Stimulated activated CD8-positive, alpha-beta memory T cell treated with anti-CD3 and anti-CD28 coated beads, Interleukin-2, amount 100 ng/mL, for 48 hours (primary cell): ENCODE data around the gene STX8.
"Not testable (repeated sequence)": the region's sequence is repeated elsewhere in the genome, so short reads cannot be mapped to it uniquely, and the experiment has no call there.

Experiments
- DNase-seq, 2 donors: peaks; one replicate each; pipeline ENCODE4 v3.0.0-alpha.2; 2020; ENCODE audit warnings: low read depth in 2 of 2

Gene STX8

GRCh38 chr17:9575381-9576101 is at the start of gene STX8:
Gene STX8, minus strand, starts transcription at chr17:9575820. Its CDS starts 12 bp downstream, at chr17:9575808.
- DNase-seq = peak; percentile 75 to 83

DNA sequence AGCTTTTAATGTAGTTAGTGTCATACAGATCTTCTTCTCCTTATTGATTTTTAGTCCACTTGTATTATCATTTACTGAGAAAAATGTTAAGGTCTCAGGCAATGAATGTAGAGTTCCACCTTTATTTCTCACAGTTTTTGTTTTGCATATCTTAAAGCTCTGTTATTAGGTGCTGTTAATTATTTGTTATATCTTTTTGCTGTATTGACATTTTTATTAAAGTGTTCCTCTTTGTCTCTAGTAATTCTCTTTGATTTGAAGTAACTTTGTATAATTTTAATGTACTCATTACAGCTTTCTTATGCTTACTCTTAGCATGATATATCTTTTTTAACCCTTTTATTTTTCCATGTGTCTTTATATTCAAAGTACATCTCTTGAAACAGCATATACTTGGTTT is 47.3 kb upstream of the STX8 start:
- no peak for DNase-seq

GRCh38 chr17:9615486-9615885 is 39.9 kb upstream of the STX8 start:
- no peak for DNase-seq

- DNase-seq = no peak
These were observed 36.4 kb upstream of the STX8 start for GRCh38 chr17:9612006-9612405.

- DNase-seq = no peak
These were observed 35.9 kb upstream of the STX8 start for GRCh38 chr17:9611557-9611956.

DNA sequence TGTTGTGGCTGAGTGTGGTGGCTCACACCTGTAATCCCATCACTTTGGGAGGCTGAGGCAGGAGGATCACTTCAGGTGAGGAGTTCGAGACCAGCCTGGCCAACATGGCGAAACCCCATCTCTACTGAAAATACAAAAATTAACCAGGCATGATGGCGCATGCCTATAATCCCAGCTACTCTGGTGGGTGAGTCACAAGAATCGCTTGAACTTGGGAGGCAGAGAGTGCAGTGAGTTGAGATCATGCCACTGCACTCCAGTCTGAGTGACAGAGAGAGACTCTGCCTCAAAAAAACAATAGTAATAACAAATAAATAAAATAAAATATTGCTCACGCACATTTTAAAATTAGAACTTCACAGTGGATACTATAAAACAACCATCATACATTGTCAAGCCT is 31.4 kb upstream of the STX8 start:
- DNase-seq = not testable (repeated sequence)

DNA sequence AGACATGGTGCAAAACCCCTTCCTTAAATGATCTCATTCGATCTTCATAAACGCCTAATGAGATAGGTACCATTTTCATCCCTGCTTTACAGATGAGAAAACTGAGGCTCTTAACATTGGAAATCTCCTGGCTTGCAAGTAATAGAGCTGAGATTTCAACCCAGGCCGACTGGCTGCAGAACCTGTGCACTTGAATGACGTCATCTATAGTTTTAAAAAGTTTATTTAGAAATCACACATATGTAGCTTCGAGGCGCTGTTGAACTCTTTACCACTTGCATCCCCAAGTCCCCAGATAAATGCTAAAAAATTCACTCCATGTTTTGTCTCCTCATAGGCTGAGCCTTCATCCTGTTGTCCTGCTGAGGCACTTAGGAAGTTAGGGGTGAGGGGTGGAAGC is 30.8 kb upstream of the STX8 start:
- DNase-seq = no peak

GRCh38 chr17:9604583-9604982 is 29.0 kb upstream of the STX8 start:
- not testable (repeated sequence) for DNase-seq

DNA sequence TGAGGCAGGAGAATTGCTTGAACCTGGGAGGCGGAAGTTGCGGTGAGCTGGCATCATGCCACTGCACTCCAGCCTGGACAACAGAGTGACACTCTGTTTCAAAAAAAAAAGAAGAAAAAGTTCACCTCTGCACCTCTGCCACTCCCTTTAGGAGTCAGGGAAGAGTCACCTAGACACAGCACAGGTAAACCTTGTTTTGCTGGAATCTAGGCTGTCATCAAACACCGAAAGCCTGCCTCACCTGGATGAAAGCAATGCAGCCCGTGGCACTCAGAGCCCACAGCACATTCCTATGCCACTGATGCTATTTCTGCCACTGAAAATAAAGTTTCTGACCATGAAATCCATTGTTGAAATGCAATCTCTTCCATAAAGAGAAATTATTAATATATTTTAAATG is 23.0 kb upstream of the STX8 start:
- no peak for DNase-seq

DNA sequence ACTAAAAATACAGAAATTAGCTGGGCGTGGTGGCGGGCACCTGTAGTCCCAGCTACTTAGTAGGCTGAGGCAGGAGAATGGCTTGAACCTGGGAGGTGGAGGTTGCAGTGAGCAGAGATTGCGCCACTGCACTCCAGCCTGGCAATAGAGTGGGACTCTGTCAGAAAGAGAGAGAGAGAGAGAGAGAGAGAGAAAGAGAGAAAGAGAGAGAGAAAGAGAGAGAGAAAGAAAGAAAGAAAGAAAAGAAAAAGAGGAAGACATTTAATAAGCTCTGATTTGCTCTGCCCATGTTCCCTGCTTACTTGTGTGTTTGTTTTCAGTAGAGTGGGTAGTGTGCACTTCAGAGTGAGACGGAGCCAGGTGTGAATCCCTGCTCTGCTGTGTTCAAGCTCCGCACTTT is 22.0 kb upstream of the STX8 start:
- DNase-seq = not testable (repeated sequence)

DNA sequence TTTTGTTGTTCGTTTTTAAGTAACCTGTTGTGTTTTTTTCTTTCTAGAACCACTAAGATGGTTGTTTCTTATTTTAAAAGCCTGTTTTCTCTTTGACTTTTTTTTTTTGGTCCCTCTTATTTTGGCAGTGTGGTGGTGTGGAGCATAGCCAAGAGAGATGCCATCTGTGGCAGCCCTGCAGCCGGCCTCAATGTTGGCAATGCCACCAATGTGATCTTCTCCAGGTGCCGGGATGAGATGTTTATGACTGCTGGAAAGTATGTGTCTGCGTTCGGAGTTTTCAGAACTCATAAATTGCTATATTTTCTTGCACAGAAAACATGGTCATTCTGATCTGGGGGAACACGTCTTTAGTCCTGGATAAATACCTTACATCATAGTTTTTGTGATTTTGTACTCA is 18.4 kb upstream of the STX8 start:
- no peak for DNase-seq

DNA sequence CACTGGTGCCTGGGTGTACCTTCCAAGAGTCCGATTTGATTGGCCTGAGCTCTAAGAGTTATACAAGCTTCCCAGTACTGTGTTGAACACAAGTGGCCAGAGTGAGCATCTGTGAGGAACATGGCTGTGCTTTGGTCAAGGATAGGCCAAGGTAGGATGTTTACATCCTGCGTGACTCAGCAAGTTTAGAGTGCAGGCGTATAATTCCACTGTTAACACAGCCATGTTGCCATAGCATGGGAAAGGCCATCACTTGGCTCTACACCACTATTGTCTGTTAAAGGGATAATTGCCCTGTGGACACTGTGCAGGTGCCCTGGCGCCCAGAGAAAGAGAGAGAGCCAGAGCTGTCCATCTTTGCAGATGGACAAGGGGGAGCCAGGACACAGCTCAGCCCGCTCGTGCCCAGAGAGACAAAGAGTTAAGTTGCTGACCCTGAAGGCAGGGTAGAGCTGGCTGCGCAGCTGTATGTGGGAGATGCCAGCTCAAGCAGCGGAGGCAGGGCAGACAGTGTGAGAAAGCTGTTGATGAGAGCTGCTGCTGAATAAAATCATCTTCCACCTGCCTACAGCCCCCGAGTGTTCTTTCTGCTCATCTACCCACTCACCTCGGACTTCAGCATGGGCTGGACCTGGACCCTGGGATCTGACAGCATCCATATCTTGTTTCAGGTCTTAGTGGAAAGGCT is 12.5 kb upstream of the STX8 start:
- no peak for DNase-seq

GRCh38 chr17:9577373-9577709 is 1.7 kb upstream of the STX8 start:
- no peak for DNase-seq

- peak; percentile 51 to 68 for DNase-seq
These were observed 1.1 kb upstream of the STX8 start, which contains the start of gene CFAP52 for GRCh38 chr17:9576521-9577372. Gene CFAP52, plus strand, starts transcription at chr17:9576642. Its CDS starts 54 bp downstream, at chr17:9576696.

DNA sequence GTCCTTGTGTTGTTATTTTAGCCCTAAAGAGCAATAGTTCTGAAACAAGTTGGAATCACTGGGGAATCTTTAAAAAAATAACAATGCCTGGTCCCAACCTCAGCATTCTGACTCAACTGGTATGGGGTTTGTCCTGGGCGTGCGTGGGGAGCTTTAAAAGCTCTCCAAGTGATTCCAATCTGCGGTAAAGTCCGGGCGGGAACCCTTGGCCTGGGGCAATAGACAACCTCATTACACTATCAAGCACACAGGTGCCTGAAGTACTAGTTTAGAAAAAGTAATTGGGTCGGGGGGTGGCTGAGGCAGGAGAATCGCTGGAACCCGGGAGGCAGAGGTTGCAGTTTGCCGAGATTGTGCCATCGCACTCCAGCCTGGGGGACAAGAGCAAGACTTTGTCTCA is 4.4 kb downstream of the STX8 start:
- no peak for DNase-seq

DNA sequence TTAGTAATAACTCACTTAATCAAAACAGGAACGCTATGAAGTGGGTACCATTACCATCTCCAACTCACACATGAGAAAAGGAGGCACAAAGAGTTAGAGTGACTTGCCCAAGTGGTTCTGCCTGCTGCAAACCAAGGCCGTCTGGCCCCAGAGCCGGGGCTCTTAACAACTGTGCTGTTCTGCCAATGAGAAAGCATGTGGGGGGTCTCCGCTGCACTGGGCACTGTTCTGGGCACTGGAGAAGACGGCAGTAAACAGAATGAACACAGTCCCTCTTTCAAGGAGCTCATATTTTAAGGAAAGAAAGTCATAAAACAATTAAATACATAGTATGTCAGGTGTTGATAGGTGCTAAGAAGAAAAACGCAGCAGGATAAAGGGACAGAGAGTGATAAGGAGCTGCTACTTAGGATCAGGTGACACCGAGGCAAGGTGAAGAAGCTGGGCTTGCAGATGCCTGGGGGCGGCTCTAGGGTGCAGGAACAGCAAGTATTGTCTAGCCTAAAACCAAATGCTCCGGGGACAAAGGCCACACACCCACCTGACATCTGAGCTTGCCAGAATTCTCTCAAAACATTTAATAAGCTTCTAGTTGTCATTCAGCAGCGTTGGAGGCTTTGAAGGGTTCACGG is 6.5 kb downstream of the STX8 start:
- no peak for DNase-seq

DNA sequence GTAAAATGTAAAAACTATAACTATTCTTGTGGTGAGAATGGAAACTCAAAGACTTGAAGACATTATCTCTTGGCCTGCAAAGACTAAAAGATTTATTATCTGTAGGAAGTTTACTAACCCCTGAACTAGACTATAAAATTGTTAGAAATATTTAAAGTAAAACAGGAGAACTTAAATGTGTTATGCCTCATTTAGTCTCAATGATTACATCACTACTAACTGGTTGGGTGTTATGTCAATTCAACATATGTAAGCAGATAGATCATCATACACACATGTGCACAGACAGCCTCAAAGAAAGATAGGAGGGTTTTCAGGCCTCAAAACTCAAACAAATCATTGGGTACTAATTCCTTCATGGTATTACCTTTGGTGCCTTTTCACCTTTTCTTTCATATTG is 7.6 kb downstream of the STX8 start:
- DNase-seq = no peak

GRCh38 chr17:9566739-9567138 is 8.9 kb downstream of the STX8 start:
- DNase-seq = not testable (repeated sequence)

DNA sequence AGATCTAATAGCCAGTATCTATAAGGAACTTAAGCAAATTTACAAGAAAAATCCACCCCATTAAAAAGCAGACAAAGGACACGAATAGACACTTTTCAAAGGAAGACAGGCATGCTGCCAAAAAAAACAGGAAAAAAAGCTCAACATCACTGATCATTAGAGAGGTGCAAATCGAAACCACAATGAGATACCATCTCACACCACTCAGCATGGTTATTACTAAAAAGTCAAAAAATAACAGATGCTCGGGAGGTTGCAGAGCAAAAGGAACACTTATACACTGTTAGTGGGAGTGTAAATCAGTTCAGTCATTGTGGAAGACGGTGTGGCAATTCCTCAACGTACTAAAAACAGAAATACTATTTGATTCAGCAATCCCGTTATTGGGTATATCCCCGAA is 9.6 kb downstream of the STX8 start:
- DNase-seq = no peak

DNA sequence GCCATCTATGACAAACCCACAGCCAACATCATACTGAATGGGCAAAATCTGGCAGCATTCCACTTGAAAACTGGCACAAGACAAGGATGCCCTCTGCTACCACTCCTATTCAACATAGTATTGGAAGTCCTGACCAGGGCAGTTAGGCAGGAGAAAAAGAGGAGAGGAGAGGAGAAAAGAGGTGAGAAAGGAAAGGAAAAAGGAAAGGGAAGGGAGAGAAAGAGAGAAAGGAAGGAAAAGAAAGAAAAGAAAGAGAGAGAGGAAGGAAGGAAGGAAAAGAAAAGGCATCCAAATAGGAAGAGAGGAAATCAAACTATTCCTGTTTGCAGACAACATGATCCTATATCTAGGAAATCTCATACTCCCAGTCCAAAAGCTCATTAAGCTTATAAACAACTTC is 11.5 kb downstream of the STX8 start:
- no peak for DNase-seq

DNA sequence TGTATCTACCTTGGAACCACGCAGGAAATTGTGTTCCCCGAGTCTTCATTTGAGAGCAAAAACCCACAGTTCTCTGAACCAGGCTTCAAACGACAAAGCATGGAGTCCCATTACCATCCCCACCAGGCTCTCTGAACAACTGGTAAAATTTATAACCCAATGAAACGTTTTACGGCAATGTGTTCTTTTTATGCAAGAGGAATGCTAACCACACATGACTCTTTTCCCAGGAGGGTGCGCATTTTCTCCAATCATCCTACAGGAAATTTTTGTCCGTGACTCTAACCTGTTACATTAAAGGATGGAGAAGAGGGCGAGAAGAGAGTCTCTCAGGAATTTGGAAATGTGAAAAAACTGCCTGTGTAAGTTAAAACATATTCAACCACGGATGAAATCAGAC is 17.8 kb downstream of the STX8 start:
- no peak for DNase-seq

DNA sequence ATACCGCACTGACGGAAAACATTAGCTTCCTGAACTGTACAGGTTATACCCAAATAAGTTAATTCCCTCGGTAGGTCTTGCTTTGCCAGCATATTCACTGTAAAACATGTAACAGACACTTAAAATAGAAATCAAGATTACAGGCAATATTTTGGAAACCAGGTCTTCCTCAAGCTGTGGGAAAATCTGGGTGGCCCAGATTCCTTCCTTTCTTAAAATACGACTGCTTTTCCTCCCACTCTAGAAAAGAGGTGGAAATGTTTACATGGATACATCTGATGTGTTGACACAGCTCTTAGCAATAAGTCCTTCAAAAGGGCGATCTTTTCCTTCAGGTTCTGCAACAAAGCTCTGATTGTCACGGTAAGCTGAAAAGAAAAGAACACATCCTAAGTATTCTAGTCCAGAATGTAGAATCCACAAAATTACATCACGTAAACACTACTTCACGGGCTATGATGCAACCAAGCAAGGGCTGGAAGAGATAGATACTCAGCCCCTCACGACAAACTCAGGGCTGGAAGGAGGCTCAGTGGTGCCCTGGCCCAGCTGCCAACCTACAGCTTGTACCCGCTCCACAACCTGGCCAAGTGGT is 18.4 kb downstream of the STX8 start:
- no peak for DNase-seq
